B cell (primary cell): Measurements from ENCODE around the gene PDILT.

Experiments used
- EZH2 ChIP-seq: IDR thresholded peaks from 2 replicates; pipeline ENCODE4 v1.6.1; 2012; ENCODE audit warnings: borderline replicate concordance, low read depth, mild to moderate bottlenecking, moderate library complexity, low read length; ENCODE audit not compliant: insufficient read depth, poor library complexity, severe bottlenecking
- TF ChIP-seq, protein P1 (sequence below): fragments of 200-600 bp; IDR thresholded peaks from one replicate; pipeline ENCODE4 v1.8.0; 2022; ENCODE audit warnings: antibody characterized with exemption, mild to moderate bottlenecking

DNA sequence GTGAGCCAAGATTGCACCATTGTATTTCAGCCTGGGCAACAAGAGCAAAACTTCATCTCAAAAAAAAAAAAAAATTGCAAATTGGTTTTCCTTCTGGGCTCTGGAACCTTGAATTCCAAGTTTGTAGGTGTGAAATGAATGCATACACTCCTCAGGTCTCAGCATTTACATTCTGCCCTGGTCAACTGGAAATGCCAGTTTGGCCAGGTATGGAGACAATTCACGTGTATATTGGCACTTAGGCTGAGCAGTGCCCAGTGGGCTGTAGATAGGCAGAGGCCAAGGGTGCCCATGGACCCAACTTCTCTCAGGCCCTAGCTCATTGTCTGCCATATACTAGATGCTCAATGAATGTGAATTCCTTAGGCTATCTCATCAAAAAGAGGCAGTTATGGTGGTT, 15.7 kb downstream of the PDILT start:
- TF ChIP-seq, protein P1, sequence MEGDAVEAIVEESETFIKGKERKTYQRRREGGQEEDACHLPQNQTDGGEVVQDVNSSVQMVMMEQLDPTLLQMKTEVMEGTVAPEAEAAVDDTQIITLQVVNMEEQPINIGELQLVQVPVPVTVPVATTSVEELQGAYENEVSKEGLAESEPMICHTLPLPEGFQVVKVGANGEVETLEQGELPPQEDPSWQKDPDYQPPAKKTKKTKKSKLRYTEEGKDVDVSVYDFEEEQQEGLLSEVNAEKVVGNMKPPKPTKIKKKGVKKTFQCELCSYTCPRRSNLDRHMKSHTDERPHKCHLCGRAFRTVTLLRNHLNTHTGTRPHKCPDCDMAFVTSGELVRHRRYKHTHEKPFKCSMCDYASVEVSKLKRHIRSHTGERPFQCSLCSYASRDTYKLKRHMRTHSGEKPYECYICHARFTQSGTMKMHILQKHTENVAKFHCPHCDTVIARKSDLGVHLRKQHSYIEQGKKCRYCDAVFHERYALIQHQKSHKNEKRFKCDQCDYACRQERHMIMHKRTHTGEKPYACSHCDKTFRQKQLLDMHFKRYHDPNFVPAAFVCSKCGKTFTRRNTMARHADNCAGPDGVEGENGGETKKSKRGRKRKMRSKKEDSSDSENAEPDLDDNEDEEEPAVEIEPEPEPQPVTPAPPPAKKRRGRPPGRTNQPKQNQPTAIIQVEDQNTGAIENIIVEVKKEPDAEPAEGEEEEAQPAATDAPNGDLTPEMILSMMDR, result no peak
- no peak for TF ChIP-seq EZH2
